Stimulated activated CD4-positive, alpha-beta T cell treated with anti-CD3 and anti-CD28 coated beads, Interleukin-4, amount 100 ng/mL, for 48 hours (primary cell): Measurements from ENCODE around the gene GALNT6.

Source experiments
- DNase-seq, 2 donors: peaks; one replicate each; pipeline ENCODE4 v3.0.0-alpha.2; 2020; ENCODE audit warnings: low read depth in 2 of 2

The GALNT6 gene

GRCh38 chr12:51391283-51392123 is at the start of gene GALNT6:
Gene GALNT6, minus strand, starts transcription at chr12:51391406. Its CDS starts 11,625 bp downstream, at chr12:51379781.
- DNase-seq = peak; percentile 55 to 58

- no peak for DNase-seq
These were observed 48.1 kb upstream of the GALNT6 start for GRCh38 chr12:51439330-51439729.

GRCh38 chr12:51437431-51437830 is 46.2 kb upstream of the GALNT6 start:
- no peak for DNase-seq

GRCh38 chr12:51434305-51434704 is 43.1 kb upstream of the GALNT6 start:
- DNase-seq = no peak

- no peak for DNase-seq
These were observed 41.7 kb upstream of the GALNT6 start for GRCh38 chr12:51432921-51433320.

GRCh38 chr12:51430196-51430895 is 39.1 kb upstream of the GALNT6 start:
- no peak for DNase-seq

- DNase-seq = no peak
These were observed 38.5 kb upstream of the GALNT6 start for GRCh38 chr12:51429700-51430099.

- no peak for DNase-seq
These were observed 37.0 kb upstream of the GALNT6 start for GRCh38 chr12:51428256-51428655.

GRCh38 chr12:51424662-51425539 is 33.7 kb upstream of the GALNT6 start, which contains the start of gene SLC4A8:
Gene SLC4A8, plus strand, starts transcription at chr12:51424831. Its CDS starts 157 bp downstream, at chr12:51424988.
- peak; percentile 67 to 82 for DNase-seq

GRCh38 chr12:51424094-51424661 is 33.0 kb upstream of the GALNT6 start:
- DNase-seq = no peak

- DNase-seq = peak; percentile 16 to 19
These were observed 30.2 kb upstream of the GALNT6 start for GRCh38 chr12:51421266-51421884.

- no peak for DNase-seq
These were observed 28.4 kb upstream of the GALNT6 start for GRCh38 chr12:51419425-51420193.

GRCh38 chr12:51417826-51418225 is 26.6 kb upstream of the GALNT6 start:
- DNase-seq = no peak

- no peak for DNase-seq
These were observed 24.7 kb upstream of the GALNT6 start for GRCh38 chr12:51415931-51416330.

GRCh38 chr12:51413791-51414190 is 22.6 kb upstream of the GALNT6 start:
- no peak for DNase-seq

- no peak for DNase-seq
These were observed 21.9 kb upstream of the GALNT6 start for GRCh38 chr12:51413149-51413548.

GRCh38 chr12:51409846-51410245 is 18.6 kb upstream of the GALNT6 start:
- DNase-seq = no peak

GRCh38 chr12:51407604-51408003 is 16.4 kb upstream of the GALNT6 start:
- DNase-seq = no peak

GRCh38 chr12:51406859-51407258 is 15.7 kb upstream of the GALNT6 start:
- DNase-seq = no peak

- DNase-seq = no peak
These were observed 15.1 kb upstream of the GALNT6 start for GRCh38 chr12:51406290-51406689.
